GM23248 (cell line): Measurements from ENCODE around the gene TMCO4. TPM values are rescaled to one million over a fixed set of nuclear protein-coding genes. Genes with fewer than 3 reads are reported as not detected.

Source experiments
- DNase-seq: peaks from one replicate; pipeline ENCODE4 v3.0.0-alpha.2; 2015
- H2AFZ ChIP-seq: fragments of 200-600 bp; sonication (generic); 2 replicates; pipeline ENCODE4 v1.6.1; 2016; ENCODE audit warnings: antibody characterized with exemption
- H3F3A ChIP-seq: fragments of 200-600 bp; sonication (generic); 2 replicates; pipeline ENCODE4 v1.6.1; 2016; ENCODE audit warnings: mild to moderate bottlenecking, antibody characterized with exemption, mixed run types; ENCODE audit not compliant: insufficient read depth
- H3K27ac ChIP-seq: fragments of 200-600 bp; sonication (generic); 2 replicates; pipeline ENCODE4 v1.5.1; 2016; ENCODE audit warnings: mild to moderate bottlenecking
- H3K27me3 ChIP-seq: fragments of 200-600 bp; sonication (generic); replicated peaks from 2 replicates; pipeline ENCODE4 v1.6.1; 2016; ENCODE audit warnings: mild to moderate bottlenecking; ENCODE audit not compliant: insufficient read depth
- H3K36me3 ChIP-seq: fragments of 200-600 bp; sonication (generic); 2 replicates; pipeline ENCODE4 v1.6.1; 2016; ENCODE audit warnings: low read depth, mild to moderate bottlenecking
- H3K4me1 ChIP-seq: fragments of 200-600 bp; sonication (generic); 2 replicates; pipeline ENCODE4 v1.6.1; 2016; ENCODE audit warnings: mild to moderate bottlenecking; ENCODE audit not compliant: insufficient read depth
- H3K4me2 ChIP-seq: fragments of 200-600 bp; sonication (generic); one replicate; pipeline ENCODE4 v1.6.1; 2016; ENCODE audit warnings: mild to moderate bottlenecking; ENCODE audit not compliant: unreplicated experiment
- H3K4me3 ChIP-seq: fragments of 200-600 bp; sonication (generic); 2 replicates; pipeline ENCODE4 v1.5.1; 2016; ENCODE audit warnings: mild to moderate bottlenecking
- H3K79me2 ChIP-seq: fragments of 200-600 bp; sonication (generic); 2 replicates; pipeline ENCODE4 v1.6.1; 2016; ENCODE audit warnings: mild to moderate bottlenecking; ENCODE audit not compliant: insufficient read depth
- H3K9ac ChIP-seq: fragments of 200-600 bp; sonication (generic); 2 replicates; pipeline ENCODE4 v1.6.1; 2016; ENCODE audit warnings: mild to moderate bottlenecking
- H3K9me2 ChIP-seq: fragments of 200-600 bp; sonication (generic); 2 replicates; pipeline ENCODE4 v1.6.1; 2016; ENCODE audit warnings: mixed run types, mild to moderate bottlenecking, moderate library complexity; ENCODE audit not compliant: insufficient read depth
- H3K9me3 ChIP-seq: fragments of 200-600 bp; sonication (generic); one replicate; pipeline ENCODE4 v1.6.1; 2017; ENCODE audit warnings: low read depth
- H4K20me1 ChIP-seq: fragments of 200-600 bp; sonication (generic); 2 replicates; pipeline ENCODE4 v1.6.0; 2016; ENCODE audit not compliant: insufficient read depth
- EZH2 ChIP-seq: fragments of 200-600 bp; sonication (generic); IDR thresholded peaks from 2 replicates; pipeline ENCODE4 v1.6.1; 2018; ENCODE audit warnings: antibody characterized with exemption, mild to moderate bottlenecking; ENCODE audit not compliant: insufficient read depth, poor library complexity, severe bottlenecking
- EZH2phosphoT487 ChIP-seq: fragments of 200-600 bp; sonication (generic); IDR thresholded peaks from 2 replicates; pipeline ENCODE4 v1.6.1; 2018; ENCODE audit warnings: antibody characterized with exemption, moderate library complexity, mild to moderate bottlenecking, low read depth; ENCODE audit not compliant: insufficient read depth
- WGBS, 2 experiments: methylation state at CpG; one replicate each; pipeline ENCODE4 v1.1.6; 2015 to 2017; ENCODE audit warnings: low lambda C conversion rate in 2 of 2, low coverage in 1 of 2; ENCODE audit errors: missing lambda C conversion rate in 2 of 2; 5-methylcytosine and 5-hydroxymethylcytosine counted together
- in situ Hi-C: fragments of 300-500 bp; cut with MboI; formaldehyde crosslinking; loops from 2 replicates; pipeline ENCODE4 v1.15.0; 2020
- polyA plus RNA-seq: library from polyadenylated mRNA; unstranded; fragments of >200 nt; fragmentation: Nextera tagmentation; extraction: Ambion mirVana; gene quantifications from 2 replicates; pipeline ENCODE4 v1.2.1, GENCODE V29; 2016
- total RNA-seq: library from RNA; depleted of rRNA; stranded (reverse); fragments of >200 nt; shearing (Covaris generic); gene quantifications from 2 replicates; pipeline ENCODE4 v1.2.3, GENCODE V29; 2014

The TMCO4 gene
- total and polyA plus RNA-seq, 2 experiments from 2014 or later = 10.5 to 24.5 TPM

GRCh38 chr1:19645411-19646251 lies 154.1 kb downstream of the TMCO4 start:
- H3K9me3 ChIP-seq = no peaks in the 10 kb centered on the region
- WGBS, 2 experiments = 5 to 6% methylated on average over 29 to 30 of the region's 30 CpGs
- H3K27me3 ChIP-seq = no peaks in the 10 kb centered on the region
- peak; percentile 71 for DNase-seq
- peak overlapping the region; percentile 96 for H3K4me3 ChIP-seq
- H3K9me2 ChIP-seq = no peaks in the 10 kb centered on the region
- TF ChIP-seq EZH2phosphoT487 = no peak
- TF ChIP-seq EZH2 = no peak
- peaks cover 69% of the 10 kb centered on the region for H3K79me2 ChIP-seq
- peaks cover 27% of the 10 kb centered on the region for H3K4me1 ChIP-seq
- H4K20me1 ChIP-seq = no peaks in the 10 kb centered on the region
- no peaks in the 10 kb centered on the region for H3K36me3 ChIP-seq
- in situ Hi-C loops = loop anchor here (5.0 to 10.0 kb wide), 2 partner anchors 158 to 251 kb away; partner anchors contain the start of gene CAPZB
- H2AFZ ChIP-seq = peak overlapping the region; percentile 67; the same call in 1 of the 2 replicates
- peaks cover 24% of the 10 kb centered on the region for H3F3A ChIP-seq
- H3K27ac ChIP-seq = peak overlapping the region; percentile 53
- peak overlapping the region; percentile 90 for H3K9ac ChIP-seq
- H3K4me2 ChIP-seq = peak overlapping the region; percentile 91

GRCh38 chr1:19644681-19645410 lies 154.9 kb downstream of the TMCO4 start:
- peak; percentile 66 for DNase-seq
- in situ Hi-C loops = loop anchor here (5.0 to 10.0 kb wide), 2 partner anchors 158 to 250 kb away; partner anchors contain the start of gene CAPZB

GRCh38 chr1:19644395-19644680 lies 155.4 kb downstream of the TMCO4 start:
- H3K4me1 ChIP-seq = peaks cover 18% of the 10 kb centered on the region
- H3K9me3 ChIP-seq = no peaks in the 10 kb centered on the region
- H3K27me3 ChIP-seq = no peaks in the 10 kb centered on the region
- WGBS, 2 experiments = 0 to 2% methylated on average over 21 to 31 of the region's 51 CpGs
- H3K79me2 ChIP-seq = peaks cover 56% of the 10 kb centered on the region
- H3K4me3 ChIP-seq = peak overlapping the region; percentile 96
- no peaks in the 10 kb centered on the region for H3K36me3 ChIP-seq
- peak overlapping the region; percentile 67; the same call in 1 of the 2 replicates for H2AFZ ChIP-seq
- no peak for DNase-seq
- TF ChIP-seq EZH2 (no peak), EZH2phosphoT487 (no peak)
- no peaks in the 10 kb centered on the region for H3K9me2 ChIP-seq
- peak overlapping the region; percentile 90 for H3K9ac ChIP-seq
- peaks cover 16% of the 10 kb centered on the region for H3F3A ChIP-seq
- H3K27ac ChIP-seq = peak overlapping the region; percentile 53
- in situ Hi-C loops = loop anchor here (10.0 kb wide), 1 partner anchor 250 kb away; no protein-coding TSS in a partner anchor
- no peaks in the 10 kb centered on the region for H4K20me1 ChIP-seq
- H3K4me2 ChIP-seq = peak overlapping the region; percentile 91

More at GRCh38 chr1:19644681-19645410, 154.9 kb downstream of the TMCO4 start:
- H3K36me3 ChIP-seq = no peaks in the 10 kb centered on the region
- peaks cover 20% of the 10 kb centered on the region for H3F3A ChIP-seq
- H3K4me1 ChIP-seq = peaks cover 19% of the 10 kb centered on the region
- WGBS, 2 experiments = 1% methylated on average over 43 to 62 of the region's 71 CpGs
- peak overlapping the region; percentile 91 for H3K4me2 ChIP-seq
- H3K27ac ChIP-seq = peak overlapping the region; percentile 53
- no peaks in the 10 kb centered on the region for H4K20me1 ChIP-seq
- peak overlapping the region; percentile 67 for H2AFZ ChIP-seq
- H3K9me3 ChIP-seq = no peaks in the 10 kb centered on the region
- H3K9me2 ChIP-seq = no peaks in the 10 kb centered on the region
- peaks cover 61% of the 10 kb centered on the region for H3K79me2 ChIP-seq
- peak overlapping the region; percentile 96 for H3K4me3 ChIP-seq
- TF ChIP-seq EZH2phosphoT487 = no peak
- TF ChIP-seq EZH2 = no peak
- H3K27me3 ChIP-seq = no peaks in the 10 kb centered on the region
- peak overlapping the region; percentile 90 for H3K9ac ChIP-seq

GRCh38 chr1:19643602-19644394 lies 155.9 kb downstream of the TMCO4 start, which contains the start of gene NBL1:
Gene NBL1 (plus strand): TSS chr1:19644311. CDS start chr1:19655031, 10,720 bp downstream.
- in situ Hi-C loops = loop anchor here (10.0 kb wide), 1 partner anchor 249 kb away; no protein-coding TSS in a partner anchor
- H3K27ac ChIP-seq = peak within 1 kb of the TSS; percentile 79
- WGBS, 2 experiments = 1 to 5% methylated on average over 31 to 72 of the region's 90 CpGs
- H3K4me1 ChIP-seq = peaks cover 18% of the 10 kb centered on the region
- DNase-seq = peak; percentile 87
- peak within 1 kb of the TSS; percentile 91 for H3K4me2 ChIP-seq
- H3K79me2 ChIP-seq = peaks cover 50% of the 10 kb centered on the region
- H3K36me3 ChIP-seq = no peaks in the 10 kb centered on the region
- H3K9me3 ChIP-seq = no peaks in the 10 kb centered on the region
- H3K9me2 ChIP-seq = no peaks in the 10 kb centered on the region
- TF ChIP-seq EZH2phosphoT487 (no peak), EZH2 (no peak)
- no peaks in the 10 kb centered on the region for H3K27me3 ChIP-seq
- no peaks in the 10 kb centered on the region for H4K20me1 ChIP-seq
- peak within 1 kb of the TSS; percentile 90 for H3K9ac ChIP-seq
- H3K4me3 ChIP-seq = peak within 1 kb of the TSS; percentile 96
- H2AFZ ChIP-seq = peak within 1 kb of the TSS; percentile 88
- peaks cover 16% of the 10 kb centered on the region for H3F3A ChIP-seq
